Keratinocyte (primary cell): Measurements from ENCODE around the gene INO80E.

Experiments
- EZH2 ChIP-seq: IDR thresholded peaks from one replicate; pipeline ENCODE4 v1.6.1; 2012; ENCODE audit warnings: inconsistent platforms, mild to moderate bottlenecking, low read length, moderate library complexity
- TF ChIP-seq, protein P1 (sequence below), 3 experiments: IDR thresholded peaks in 1 of 3; conservative IDR thresholded peaks in 1 of 3; optimal IDR thresholded peaks in 1 of 3; 2 replicates in 2 of 3; 3 replicates in 1 of 3; pipeline versions ENCODE3 to v1.5.1; 2011; ENCODE audit warnings: low read length in 3 of 3, mild to moderate bottlenecking in 3 of 3, moderate library complexity in 2 of 3, control low read depth in 1 of 3, inconsistent platforms in 1 of 3; ENCODE audit not compliant: insufficient read depth in 2 of 3; ENCODE audit errors: extremely low read depth in 1 of 3

GRCh38 chr16:30028438-30029076, 32.5 kb downstream of the INO80E start:
- TF ChIP-seq, protein P1, sequence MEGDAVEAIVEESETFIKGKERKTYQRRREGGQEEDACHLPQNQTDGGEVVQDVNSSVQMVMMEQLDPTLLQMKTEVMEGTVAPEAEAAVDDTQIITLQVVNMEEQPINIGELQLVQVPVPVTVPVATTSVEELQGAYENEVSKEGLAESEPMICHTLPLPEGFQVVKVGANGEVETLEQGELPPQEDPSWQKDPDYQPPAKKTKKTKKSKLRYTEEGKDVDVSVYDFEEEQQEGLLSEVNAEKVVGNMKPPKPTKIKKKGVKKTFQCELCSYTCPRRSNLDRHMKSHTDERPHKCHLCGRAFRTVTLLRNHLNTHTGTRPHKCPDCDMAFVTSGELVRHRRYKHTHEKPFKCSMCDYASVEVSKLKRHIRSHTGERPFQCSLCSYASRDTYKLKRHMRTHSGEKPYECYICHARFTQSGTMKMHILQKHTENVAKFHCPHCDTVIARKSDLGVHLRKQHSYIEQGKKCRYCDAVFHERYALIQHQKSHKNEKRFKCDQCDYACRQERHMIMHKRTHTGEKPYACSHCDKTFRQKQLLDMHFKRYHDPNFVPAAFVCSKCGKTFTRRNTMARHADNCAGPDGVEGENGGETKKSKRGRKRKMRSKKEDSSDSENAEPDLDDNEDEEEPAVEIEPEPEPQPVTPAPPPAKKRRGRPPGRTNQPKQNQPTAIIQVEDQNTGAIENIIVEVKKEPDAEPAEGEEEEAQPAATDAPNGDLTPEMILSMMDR (optimal IDR thresholded peaks at IDR 0.05 in 1 of 3, IDR thresholded peaks at IDR 0.05 in 1 of 3, conservative IDR thresholded peaks at IDR 0.05 in 1 of 3; ENCODE audit: extremely low read depth in 1 of 3, insufficient read depth in 2 of 3, low read length in 3 of 3) = no peak
- TF ChIP-seq EZH2 = no peak
